Astrocyte of the cerebellum (primary cell): ENCODE measurements around the gene STARD8.

Experiments used
- DNase-seq: peaks from one replicate; pipeline ENCODE4 v3.0.0-alpha.2; 2011; ENCODE audit warnings: low read depth
- H3K4me3 ChIP-seq: 2 replicates; pipeline ENCODE4 v1.5.1; 2011; ENCODE audit warnings: mild to moderate bottlenecking, low read depth, low read length, moderate library complexity
- in situ Hi-C: cut with HindIII; loops from 2 replicates; pipeline ENCODE4 v1.10.0; 2017; ENCODE audit warnings: low sequenced_read_pairs
- TF ChIP-seq, protein P1 (sequence below): IDR thresholded peaks from 2 replicates; pipeline ENCODE4 v1.5.1; 2012; ENCODE audit warnings: low read length, low read depth, moderate library complexity, mild to moderate bottlenecking; ENCODE audit errors: missing control alignments

STARD8 gene

GRCh38 chrX:68631336-68631735 lies 16.1 kb upstream of the STARD8 start:
- DNase-seq = no peak
- TF ChIP-seq, protein P1, sequence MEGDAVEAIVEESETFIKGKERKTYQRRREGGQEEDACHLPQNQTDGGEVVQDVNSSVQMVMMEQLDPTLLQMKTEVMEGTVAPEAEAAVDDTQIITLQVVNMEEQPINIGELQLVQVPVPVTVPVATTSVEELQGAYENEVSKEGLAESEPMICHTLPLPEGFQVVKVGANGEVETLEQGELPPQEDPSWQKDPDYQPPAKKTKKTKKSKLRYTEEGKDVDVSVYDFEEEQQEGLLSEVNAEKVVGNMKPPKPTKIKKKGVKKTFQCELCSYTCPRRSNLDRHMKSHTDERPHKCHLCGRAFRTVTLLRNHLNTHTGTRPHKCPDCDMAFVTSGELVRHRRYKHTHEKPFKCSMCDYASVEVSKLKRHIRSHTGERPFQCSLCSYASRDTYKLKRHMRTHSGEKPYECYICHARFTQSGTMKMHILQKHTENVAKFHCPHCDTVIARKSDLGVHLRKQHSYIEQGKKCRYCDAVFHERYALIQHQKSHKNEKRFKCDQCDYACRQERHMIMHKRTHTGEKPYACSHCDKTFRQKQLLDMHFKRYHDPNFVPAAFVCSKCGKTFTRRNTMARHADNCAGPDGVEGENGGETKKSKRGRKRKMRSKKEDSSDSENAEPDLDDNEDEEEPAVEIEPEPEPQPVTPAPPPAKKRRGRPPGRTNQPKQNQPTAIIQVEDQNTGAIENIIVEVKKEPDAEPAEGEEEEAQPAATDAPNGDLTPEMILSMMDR = no peak
- in situ Hi-C loops = no loop called here
- H3K4me3 ChIP-seq = no peak overlapping the region

DNA sequence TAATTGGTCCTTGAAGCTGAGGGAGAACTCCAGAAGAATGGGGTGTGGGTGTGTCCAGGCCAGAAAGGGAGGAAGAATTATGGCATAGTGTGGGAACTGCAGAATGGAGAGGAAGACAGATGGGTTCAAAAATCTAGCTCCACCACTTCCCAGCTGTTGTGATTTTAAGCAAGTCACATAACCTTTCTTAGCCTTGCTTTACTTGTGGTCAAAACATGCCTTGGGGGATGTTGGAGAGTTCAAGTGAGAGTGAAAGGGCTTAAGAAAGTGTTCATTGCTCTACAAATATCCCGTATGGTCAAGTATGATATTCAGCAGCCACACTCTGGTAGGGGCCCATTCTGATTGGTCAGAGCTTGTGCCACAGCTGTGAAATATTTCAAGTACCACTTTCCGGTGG lies 15.0 kb upstream of the STARD8 start:
- no peak for DNase-seq
- TF ChIP-seq, protein P1 = no peak
- in situ Hi-C loops = no loop called here
- H3K4me3 ChIP-seq = no peak overlapping the region

DNA sequence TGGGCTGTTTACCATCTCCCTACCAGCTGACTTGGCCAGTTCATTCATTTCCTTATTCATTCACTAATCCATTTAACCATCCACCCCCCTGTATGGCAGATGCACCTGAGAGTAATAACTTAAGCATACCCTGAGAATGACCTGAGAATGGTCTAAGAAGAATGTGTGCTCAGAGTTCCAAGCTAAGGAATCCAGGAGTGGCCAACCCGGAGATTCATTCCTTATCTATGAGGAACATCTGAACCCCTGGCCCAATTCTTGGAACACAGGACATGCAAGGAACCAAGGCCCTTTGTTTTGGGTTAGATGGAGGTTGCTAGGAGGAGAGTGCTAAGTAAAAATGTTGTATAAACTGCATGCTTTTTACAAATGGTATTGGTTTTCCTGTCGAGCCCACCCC lies 13.5 kb upstream of the STARD8 start:
- in situ Hi-C loops = no loop called here
- TF ChIP-seq, protein P1 = no peak
- no peak overlapping the region for H3K4me3 ChIP-seq
- no peak for DNase-seq

DNA sequence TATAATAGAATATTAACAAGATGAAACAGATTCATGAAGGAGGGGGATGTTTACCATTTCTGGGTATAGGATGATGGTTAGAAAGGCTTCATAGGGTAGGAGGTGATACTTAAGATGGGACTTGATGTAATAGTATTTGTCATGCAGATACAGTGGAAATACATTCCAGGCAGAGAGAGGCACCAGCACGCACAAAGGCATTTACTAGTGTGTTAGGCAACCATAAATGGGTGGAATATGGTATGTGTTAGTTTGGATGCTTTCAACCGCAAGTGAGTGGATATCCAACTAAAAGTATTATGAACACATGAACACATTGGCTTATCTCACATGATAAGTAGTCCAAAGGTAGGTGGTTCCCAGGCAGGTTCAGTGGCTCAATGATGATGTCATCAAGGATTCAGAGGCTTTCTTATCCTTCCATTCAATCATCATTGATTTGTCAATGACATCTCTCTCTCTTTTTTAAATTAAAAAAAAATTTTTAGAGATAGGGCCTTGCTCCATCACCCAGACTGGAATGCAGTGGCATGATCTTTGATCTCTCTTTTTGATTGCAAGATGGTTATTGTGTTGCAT lies 12.7 kb upstream of the STARD8 start:
- TF ChIP-seq, protein P1 = no peak
- H3K4me3 ChIP-seq = no peak overlapping the region
- no peak for DNase-seq
- in situ Hi-C loops = no loop called here

- no peak for DNase-seq
- in situ Hi-C loops = no loop called here
- TF ChIP-seq, protein P1 = no peak
- no peak overlapping the region for H3K4me3 ChIP-seq
Measured at GRCh38 chrX:68640661-68641060, 6.8 kb upstream of the STARD8 start.

GRCh38 chrX:68644861-68645260 lies 2.6 kb upstream of the STARD8 start:
- no peak overlapping the region for H3K4me3 ChIP-seq
- no peak for DNase-seq
- TF ChIP-seq, protein P1 = no peak
- in situ Hi-C loops = no loop called here
